ENCODE results near the gene DDR1. TPM values are rescaled to one million over a fixed set of nuclear protein-coding genes. Genes with fewer than 3 reads are reported as not detected.

Gene DDR1
- total RNA-seq, 1 donor from 2014 or later: 80.9 TPM

DNA sequence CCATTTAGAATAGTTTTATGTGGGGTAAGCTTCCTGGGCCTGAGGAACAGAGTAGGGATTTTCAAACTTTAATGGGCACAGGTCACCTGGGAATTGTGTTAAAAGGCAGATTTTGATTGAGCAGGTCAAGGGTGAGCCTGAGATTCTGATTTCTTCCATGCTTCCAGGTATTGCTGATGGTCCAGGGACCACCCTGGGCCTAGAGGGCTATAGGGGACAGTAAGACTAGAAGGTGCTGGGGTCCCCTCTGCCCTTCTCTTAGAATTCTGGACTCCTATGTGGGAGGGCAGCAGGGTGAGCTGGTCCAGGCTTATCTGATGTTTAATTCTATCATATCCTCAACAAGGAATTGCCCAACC is 2.6 kb downstream of the DDR1 start:
- no peaks in the 10 kb centered on the region for H3K27me3 ChIP-seq (ENCODE audit: low read depth)
- no peak overlapping the region for H3K4me3 ChIP-seq
- TF ChIP-seq, protein P1, sequence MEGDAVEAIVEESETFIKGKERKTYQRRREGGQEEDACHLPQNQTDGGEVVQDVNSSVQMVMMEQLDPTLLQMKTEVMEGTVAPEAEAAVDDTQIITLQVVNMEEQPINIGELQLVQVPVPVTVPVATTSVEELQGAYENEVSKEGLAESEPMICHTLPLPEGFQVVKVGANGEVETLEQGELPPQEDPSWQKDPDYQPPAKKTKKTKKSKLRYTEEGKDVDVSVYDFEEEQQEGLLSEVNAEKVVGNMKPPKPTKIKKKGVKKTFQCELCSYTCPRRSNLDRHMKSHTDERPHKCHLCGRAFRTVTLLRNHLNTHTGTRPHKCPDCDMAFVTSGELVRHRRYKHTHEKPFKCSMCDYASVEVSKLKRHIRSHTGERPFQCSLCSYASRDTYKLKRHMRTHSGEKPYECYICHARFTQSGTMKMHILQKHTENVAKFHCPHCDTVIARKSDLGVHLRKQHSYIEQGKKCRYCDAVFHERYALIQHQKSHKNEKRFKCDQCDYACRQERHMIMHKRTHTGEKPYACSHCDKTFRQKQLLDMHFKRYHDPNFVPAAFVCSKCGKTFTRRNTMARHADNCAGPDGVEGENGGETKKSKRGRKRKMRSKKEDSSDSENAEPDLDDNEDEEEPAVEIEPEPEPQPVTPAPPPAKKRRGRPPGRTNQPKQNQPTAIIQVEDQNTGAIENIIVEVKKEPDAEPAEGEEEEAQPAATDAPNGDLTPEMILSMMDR (IDR thresholded peaks at IDR 0.05): no peak
- no peak for ATAC-seq
- no peaks in the 10 kb centered on the region for H3K9me3 ChIP-seq
- H3K27ac ChIP-seq: no peak overlapping the region
- H3K36me3 ChIP-seq: peaks cover 22% of the 10 kb centered on the region
- DNase-seq: no peak
- intact Hi-C loops (cut with DNase I): no loop called here
- peaks cover 40% of the 10 kb centered on the region for H3K4me1 ChIP-seq

DNA sequence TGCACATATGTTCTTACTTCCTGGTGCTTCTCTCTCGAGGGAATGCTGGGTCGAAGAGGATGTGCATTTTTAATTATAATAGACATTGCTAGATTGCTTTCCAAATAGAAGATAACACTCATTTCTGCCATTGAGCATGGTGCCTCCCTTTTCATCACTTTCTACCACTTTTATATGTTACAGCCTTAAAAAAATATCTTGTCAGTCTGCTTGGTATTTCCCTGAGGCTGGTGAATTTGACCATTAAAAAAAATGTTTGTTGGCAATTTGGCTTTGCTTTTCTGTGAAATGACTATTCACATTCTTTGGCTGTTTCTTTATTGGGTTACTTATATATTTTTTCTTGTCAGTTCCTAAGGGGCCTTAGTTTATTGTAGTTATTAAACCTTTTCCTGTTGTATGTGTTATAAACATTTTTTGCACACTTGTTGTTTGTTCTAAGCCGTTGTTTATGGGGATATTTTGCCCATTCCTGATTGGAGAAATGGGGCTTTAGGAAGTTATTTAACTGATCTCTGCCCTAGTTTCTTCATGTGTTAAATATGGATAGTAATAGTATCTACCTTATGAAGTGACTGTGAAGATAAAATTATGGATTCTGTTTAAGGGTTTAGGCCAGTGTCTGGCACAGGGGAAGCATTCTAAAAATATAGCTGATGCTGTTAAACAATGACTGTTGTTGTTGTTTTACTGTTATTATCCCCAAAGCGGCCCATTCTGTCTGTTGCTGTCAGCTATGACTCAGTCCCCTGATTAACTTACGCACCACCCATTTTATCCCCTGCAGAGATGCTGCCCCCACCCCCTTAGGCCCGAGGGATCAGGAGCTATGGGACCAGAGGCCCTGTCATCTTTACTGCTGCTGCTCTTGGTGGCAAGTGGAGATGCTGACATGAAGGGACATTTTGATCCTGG is 3.8 kb downstream of the DDR1 start:
- peaks cover 35% of the 10 kb centered on the region for H3K36me3 ChIP-seq
- H3K27me3 ChIP-seq (ENCODE audit: low read depth): no peaks in the 10 kb centered on the region
- no peak overlapping the region for H3K27ac ChIP-seq
- TF ChIP-seq, protein P1 (IDR thresholded peaks at IDR 0.05): no peak
- no peaks in the 10 kb centered on the region for H3K9me3 ChIP-seq
- H3K4me1 ChIP-seq: peaks cover 32% of the 10 kb centered on the region
- no peak overlapping the region for H3K4me3 ChIP-seq
- ATAC-seq: no peak
- intact Hi-C loops (cut with DNase I): no loop called here
- no peak for DNase-seq

DNA sequence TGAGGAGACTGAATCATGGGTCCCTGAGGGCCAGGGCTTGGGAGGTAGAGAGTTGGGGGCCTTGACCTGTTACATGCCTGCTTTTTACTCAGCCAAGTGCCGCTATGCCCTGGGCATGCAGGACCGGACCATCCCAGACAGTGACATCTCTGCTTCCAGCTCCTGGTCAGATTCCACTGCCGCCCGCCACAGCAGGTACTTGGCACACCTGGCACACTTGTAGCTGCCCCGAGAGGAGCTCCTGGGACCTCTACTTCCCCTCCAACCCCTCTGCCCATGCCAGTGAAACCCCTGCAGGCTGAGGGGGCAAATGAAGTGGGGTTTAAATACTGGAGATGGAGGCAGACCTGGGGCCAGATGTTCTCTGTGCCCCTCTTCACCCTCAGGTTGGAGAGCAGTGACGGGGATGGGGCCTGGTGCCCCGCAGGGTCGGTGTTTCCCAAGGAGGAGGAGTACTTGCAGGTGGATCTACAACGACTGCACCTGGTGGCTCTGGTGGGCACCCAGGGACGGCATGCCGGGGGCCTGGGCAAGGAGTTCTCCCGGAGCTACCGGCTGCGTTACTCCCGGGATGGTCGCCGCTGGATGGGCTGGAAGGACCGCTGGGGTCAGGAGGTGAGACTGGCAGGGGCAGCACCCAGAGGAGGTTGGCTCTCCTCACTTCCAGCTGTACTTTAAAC is 4.6 kb downstream of the DDR1 start:
- DNase-seq: no peak
- peaks cover 27% of the 10 kb centered on the region for H3K4me1 ChIP-seq
- ATAC-seq: no peak
- no peak overlapping the region for H3K4me3 ChIP-seq
- H3K9me3 ChIP-seq: no peaks in the 10 kb centered on the region
- intact Hi-C loops (cut with DNase I): no loop called here
- H3K27ac ChIP-seq: no peak overlapping the region
- TF ChIP-seq, protein P1 (IDR thresholded peaks at IDR 0.05): no peak
- no peaks in the 10 kb centered on the region for H3K27me3 ChIP-seq (ENCODE audit: low read depth)
- H3K36me3 ChIP-seq: peaks cover 43% of the 10 kb centered on the region

DNA sequence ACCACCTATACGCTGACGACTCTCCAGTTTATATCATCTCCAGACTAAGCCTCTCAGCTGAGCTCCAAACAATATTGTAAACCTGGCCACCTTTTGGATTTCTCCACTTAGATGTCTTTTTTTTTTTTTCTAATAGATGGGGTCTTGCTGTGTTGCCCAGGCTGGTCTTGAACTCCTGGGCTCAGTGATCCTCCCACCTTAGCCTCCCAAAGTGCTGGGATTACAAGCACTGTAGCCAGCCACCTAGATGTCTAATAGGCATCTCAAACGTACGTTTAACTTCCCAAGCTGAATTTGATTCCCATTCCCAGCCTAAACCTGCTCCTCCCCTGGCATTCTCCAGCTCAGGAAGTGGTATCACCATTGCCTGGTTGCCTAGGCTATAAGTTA is 5.2 kb downstream of the DDR1 start:
- no peak overlapping the region for H3K4me3 ChIP-seq
- H3K27ac ChIP-seq: no peak overlapping the region
- H3K27me3 ChIP-seq (ENCODE audit: low read depth): no peaks in the 10 kb centered on the region
- H3K9me3 ChIP-seq: no peaks in the 10 kb centered on the region
- peaks cover 48% of the 10 kb centered on the region for H3K36me3 ChIP-seq
- no peak for DNase-seq
- no peak for ATAC-seq
- TF ChIP-seq, protein P1 (IDR thresholded peaks at IDR 0.05): no peak
- intact Hi-C loops (cut with DNase I): no loop called here
- peaks cover 27% of the 10 kb centered on the region for H3K4me1 ChIP-seq

GRCh38 chr6:30889921-30890645 is 5.8 kb downstream of the DDR1 start:
- H3K27me3 ChIP-seq (ENCODE audit: low read depth): no peaks in the 10 kb centered on the region
- TF ChIP-seq, protein P1 (IDR thresholded peaks at IDR 0.05): no peak
- no peak overlapping the region for H3K27ac ChIP-seq
- no peaks in the 10 kb centered on the region for H3K9me3 ChIP-seq
- H3K36me3 ChIP-seq: peaks cover 54% of the 10 kb centered on the region
- intact Hi-C loops (cut with DNase I): no loop called here
- DNase-seq (no peak), ATAC-seq (no peak)
- no peak overlapping the region for H3K4me3 ChIP-seq
- H3K4me1 ChIP-seq: peaks cover 23% of the 10 kb centered on the region

All from lower lobe of right lung (tissue), 2 donors.